ENCODE results near the gene CARD10. TPM values are rescaled to one million over a fixed set of nuclear protein-coding genes. Genes with fewer than 3 reads are reported as not detected.

Gene CARD10
- total RNA-seq, 1 experiment from 2014 or later, result 30.9 TPM

GRCh38 chr22:37497062-37497599, 22.1 kb downstream of the CARD10 start:
- peak overlapping the region; percentile 74 for H3K27ac ChIP-seq
- H3K9me3 ChIP-seq (replicated peaks), result no peaks in the 10 kb centered on the region
- no peaks in the 10 kb centered on the region for H3K27me3 ChIP-seq
- H3K4me1 ChIP-seq, result peaks cover 41% of the 10 kb centered on the region
- H3K36me3 ChIP-seq, result peaks cover 23% of the 10 kb centered on the region
- DNase-seq, result no peak
- no peak overlapping the region for H3K4me3 ChIP-seq

GRCh38 chr22:37496651-37497050, 22.6 kb downstream of the CARD10 start:
- peak in 1 of 2 experiments; percentile 44 for DNase-seq
- H3K27me3 ChIP-seq, result no peaks in the 10 kb centered on the region
- peaks cover 36% of the 10 kb centered on the region for H3K4me1 ChIP-seq
- H3K9me3 ChIP-seq (replicated peaks), result no peaks in the 10 kb centered on the region
- H3K36me3 ChIP-seq, result peaks cover 19% of the 10 kb centered on the region
- H3K27ac ChIP-seq, result peak overlapping the region; percentile 74
- H3K4me3 ChIP-seq, result no peak overlapping the region

GRCh38 chr22:37493979-37494378, 25.2 kb downstream of the CARD10 start:
- no peak for DNase-seq
- no peak overlapping the region for H3K27ac ChIP-seq
- H3K27me3 ChIP-seq, result no peaks in the 10 kb centered on the region
- H3K9me3 ChIP-seq (replicated peaks), result no peaks in the 10 kb centered on the region
- peaks cover 23% of the 10 kb centered on the region for H3K36me3 ChIP-seq
- no peak overlapping the region for H3K4me3 ChIP-seq
- H3K4me1 ChIP-seq, result peaks cover 18% of the 10 kb centered on the region

- H3K4me1 ChIP-seq, result peaks cover 12% of the 10 kb centered on the region
- no peaks in the 10 kb centered on the region for H3K9me3 ChIP-seq (replicated peaks)
- no peaks in the 10 kb centered on the region for H3K27me3 ChIP-seq
- H3K36me3 ChIP-seq, result peaks cover 23% of the 10 kb centered on the region
- H3K4me3 ChIP-seq, result no peak overlapping the region
- no peak overlapping the region for H3K27ac ChIP-seq
- no peak for DNase-seq
These were observed 26.5 kb downstream of the CARD10 start for GRCh38 chr22:37492428-37493344.

- Histone ChIP-seq H3K27ac (no peak overlapping the region), H3K36me3 (peaks cover 23% of the 10 kb centered on the region), H3K27me3 (no peaks in the 10 kb centered on the region), H3K4me3 (no peak overlapping the region), H3K9me3 (replicated peaks) (no peaks in the 10 kb centered on the region), H3K4me1 (peaks cover 6% of the 10 kb centered on the region)
- DNase-seq, result no peak
These were observed 27.4 kb downstream of the CARD10 start for GRCh38 chr22:37491559-37492427.

- H3K27me3 ChIP-seq, result no peaks in the 10 kb centered on the region
These were observed 28.1 kb downstream of the CARD10 start for GRCh38 chr22:37491106-37491505.

GRCh38 chr22:37489983-37490382, 29.2 kb downstream of the CARD10 start:
- Histone ChIP-seq H3K4me1 (peaks cover 13% of the 10 kb centered on the region), H3K36me3 (peaks cover 13% of the 10 kb centered on the region), H3K4me3 (no peak overlapping the region), H3K27ac (no peak overlapping the region), H3K27me3 (no peaks in the 10 kb centered on the region), H3K9me3 (replicated peaks) (no peaks in the 10 kb centered on the region)
- DNase-seq, result no peak

More at GRCh38 chr22:37491106-37491505, 28.1 kb downstream of the CARD10 start:
- Histone ChIP-seq H3K36me3 (peaks cover 22% of the 10 kb centered on the region), H3K9me3 (replicated peaks) (no peaks in the 10 kb centered on the region), H3K4me3 (no peak overlapping the region), H3K4me1 (peaks cover 10% of the 10 kb centered on the region), H3K27ac (no peak overlapping the region)
- no peak for DNase-seq

- Histone ChIP-seq H3K27ac (no peak overlapping the region), H3K4me3 (no peak overlapping the region), H3K36me3 (peaks cover 13% of the 10 kb centered on the region), H3K27me3 (no peaks in the 10 kb centered on the region), H3K4me1 (peaks cover 23% of the 10 kb centered on the region), H3K9me3 (replicated peaks) (no peaks in the 10 kb centered on the region)
- no peak for DNase-seq
These were observed 30.7 kb downstream of the CARD10 start for GRCh38 chr22:37488337-37489135.

GRCh38 chr22:37487571-37487970, 31.6 kb downstream of the CARD10 start:
- peak in 1 of 2 experiments; percentile 30 for DNase-seq
- no peak overlapping the region for H3K4me3 ChIP-seq
- peaks cover 27% of the 10 kb centered on the region for H3K4me1 ChIP-seq
- H3K27me3 ChIP-seq, result no peaks in the 10 kb centered on the region
- H3K9me3 ChIP-seq (replicated peaks), result no peaks in the 10 kb centered on the region
- H3K36me3 ChIP-seq, result peaks cover 11% of the 10 kb centered on the region
- no peak overlapping the region for H3K27ac ChIP-seq

GRCh38 chr22:37487129-37487528, 32.1 kb downstream of the CARD10 start:
- H3K36me3 ChIP-seq, result peaks cover 9% of the 10 kb centered on the region
- no peak overlapping the region for H3K4me3 ChIP-seq
- H3K4me1 ChIP-seq, result peaks cover 27% of the 10 kb centered on the region
- no peak for DNase-seq
- H3K9me3 ChIP-seq (replicated peaks), result no peaks in the 10 kb centered on the region
- H3K27me3 ChIP-seq, result no peaks in the 10 kb centered on the region
- no peak overlapping the region for H3K27ac ChIP-seq

DNA sequence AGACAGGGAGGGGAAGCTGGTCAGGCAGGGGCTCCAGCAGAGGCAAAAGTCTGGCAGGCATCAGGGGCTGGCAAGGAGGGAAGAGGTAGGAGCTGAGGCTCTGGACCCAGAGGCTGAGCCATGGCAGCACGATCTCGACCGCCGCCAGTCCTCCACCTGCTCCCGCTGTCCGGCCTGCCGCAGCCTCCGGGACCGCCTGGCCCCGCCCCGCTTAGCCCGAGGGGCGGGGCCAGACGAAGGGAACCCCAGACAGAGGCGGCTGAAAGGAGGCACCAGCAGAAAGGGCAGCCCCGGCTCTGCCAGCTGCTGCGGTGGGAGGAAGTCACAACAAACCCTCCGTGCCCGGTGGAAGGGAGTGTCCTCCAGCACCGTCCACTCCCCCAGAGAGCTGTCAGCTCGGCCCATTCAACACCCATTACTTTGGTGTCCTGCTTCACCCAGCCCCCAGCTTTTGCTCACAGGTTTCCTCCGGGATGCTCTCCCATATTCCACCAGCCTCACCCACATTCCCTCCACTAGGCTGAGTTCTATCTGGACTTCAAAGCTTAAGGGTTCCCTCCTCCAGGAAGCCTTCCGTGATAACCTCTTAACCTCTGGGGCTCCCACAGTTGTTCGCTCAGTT, 32.9 kb downstream of the CARD10 start, which contains the start of gene MFNG:
TSS of gene MFNG (minus strand) at position 161 of the 622 bp plus-strand sequence. CDS start 207 bp downstream, outside the sequence.
- no peak within 1 kb of the TSS for H3K4me3 ChIP-seq
- no peak within 1 kb of the TSS for H3K27ac ChIP-seq
- peaks cover 27% of the 10 kb centered on the region for H3K4me1 ChIP-seq
- no peaks in the 10 kb centered on the region for H3K27me3 ChIP-seq
- DNase-seq, result peak; percentile 84 to 87
- H3K36me3 ChIP-seq, result peaks cover 9% of the 10 kb centered on the region
- no peaks in the 10 kb centered on the region for H3K9me3 ChIP-seq (replicated peaks)

DNA sequence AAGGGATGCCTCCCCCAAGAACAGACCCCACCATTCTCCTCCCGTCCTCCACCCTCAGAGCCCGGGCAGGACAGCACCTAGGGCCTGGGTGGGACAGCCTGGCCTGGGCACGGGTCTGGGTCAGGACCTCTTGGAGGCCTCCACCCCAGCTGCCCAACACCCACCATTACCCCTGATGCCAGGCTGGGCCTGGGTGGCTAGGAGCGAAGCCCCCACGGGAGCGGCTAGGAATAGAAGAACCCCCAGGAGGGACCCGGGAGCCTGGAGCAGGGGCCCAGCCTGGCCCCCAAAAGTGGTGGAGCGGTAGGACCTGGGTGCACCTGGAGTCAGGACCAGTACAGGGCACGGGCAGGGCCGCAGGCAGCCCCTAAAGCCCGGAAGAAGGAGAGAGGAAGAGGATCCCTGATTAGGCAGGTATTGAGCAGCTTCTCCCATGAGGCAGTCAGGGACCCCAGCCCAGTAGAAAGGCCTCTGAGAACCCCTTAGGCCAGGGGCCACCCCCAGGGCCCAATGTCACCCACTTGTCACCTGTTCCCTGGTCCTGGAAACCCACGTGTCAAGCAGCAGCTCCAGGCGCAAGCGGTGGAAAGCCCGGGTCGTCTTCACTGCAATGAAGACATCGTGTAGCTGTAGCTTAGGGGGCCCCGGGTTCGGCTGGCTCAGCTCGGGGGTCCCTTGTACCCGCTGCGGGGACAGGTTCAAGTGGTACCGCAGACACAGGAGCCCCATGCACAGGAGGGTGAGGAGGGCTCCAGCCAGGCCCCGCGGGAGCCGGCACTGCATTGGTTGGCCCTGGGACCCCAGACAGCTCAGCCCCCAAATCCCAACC, 33.6 kb downstream of the CARD10 start:
- no peak overlapping the region for H3K4me3 ChIP-seq
- H3K4me1 ChIP-seq, result peaks cover 27% of the 10 kb centered on the region
- no peak overlapping the region for H3K27ac ChIP-seq
- no peaks in the 10 kb centered on the region for H3K27me3 ChIP-seq
- no peaks in the 10 kb centered on the region for H3K9me3 ChIP-seq (replicated peaks)
- DNase-seq, result no peak
- H3K36me3 ChIP-seq, result peaks cover 5% of the 10 kb centered on the region; the same call in 1 of the 2 replicates

Measured in SJCRH30 (cell line).